HEK293 (cell line): ENCODE measurements around the gene LAMA5.

Experiments used
- KLF7 ChIP-seq: fragments of 450-650 bp; formaldehyde crosslinking; IDR thresholded peaks from 2 replicates; pipeline ENCODE4 v1.5.1; 2016; ENCODE audit warnings: missing biosample characterization, missing genetic modification characterization, borderline replicate concordance
- ZNF239 ChIP-seq: fragments of 450-650 bp; formaldehyde crosslinking; IDR thresholded peaks from 2 replicates; pipeline ENCODE4 v1.5.1; 2016; ENCODE audit warnings: missing biosample characterization, missing genetic modification characterization
- ZNF747 ChIP-seq: fragments of 450-650 bp; formaldehyde crosslinking; IDR thresholded peaks from 2 replicates; pipeline ENCODE4 v1.5.1; 2016; ENCODE audit warnings: missing biosample characterization, missing genetic modification characterization
- TF ChIP-seq, protein P1 (sequence below): fragments of 450-650 bp; formaldehyde crosslinking; IDR thresholded peaks from 2 replicates; pipeline ENCODE4 v1.5.1; 2016; ENCODE audit warnings: missing biosample characterization, missing genetic modification characterization
- TF ChIP-seq, protein P2 (sequence below): fragments of 450-650 bp; formaldehyde crosslinking; IDR thresholded peaks from 2 replicates; pipeline ENCODE4 v1.5.1; 2016; ENCODE audit warnings: missing biosample characterization, missing genetic modification characterization

DNA sequence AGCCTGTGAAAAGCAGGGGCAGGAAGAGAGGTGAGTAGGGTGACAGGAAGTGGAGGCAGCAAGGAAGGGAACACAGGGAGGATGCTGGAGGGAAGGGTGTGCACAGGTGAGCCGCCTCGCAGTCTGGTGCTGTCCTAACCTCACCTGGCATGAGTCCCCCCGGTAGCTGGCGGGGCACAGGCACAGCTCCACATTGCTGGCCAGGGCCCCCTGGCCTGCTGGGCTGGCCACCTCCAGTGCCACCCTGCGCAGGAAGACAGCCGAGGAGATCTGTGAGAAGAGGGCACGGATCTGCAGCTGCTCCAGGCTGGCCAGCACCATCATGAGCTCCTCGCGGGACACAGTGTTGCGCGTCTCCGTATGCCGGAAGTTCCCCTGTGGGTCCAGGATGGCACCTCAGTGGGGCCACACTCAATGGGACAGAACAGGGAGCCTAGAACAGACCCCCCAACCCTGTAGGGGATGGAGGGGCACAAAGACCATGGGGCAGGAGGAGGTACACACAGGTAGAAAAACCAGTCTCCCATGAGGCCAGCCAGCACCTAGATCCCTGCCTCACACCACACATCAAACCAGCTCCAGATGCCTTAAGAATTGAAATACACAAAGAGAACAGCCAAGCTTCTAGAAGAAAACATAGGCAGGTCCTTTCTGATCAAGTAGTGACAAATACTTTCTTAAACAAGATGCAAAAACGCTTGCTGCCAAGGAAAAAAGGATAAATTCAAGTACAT is 41.8 kb downstream of the LAMA5 start:
- TF ChIP-seq, protein P1, sequence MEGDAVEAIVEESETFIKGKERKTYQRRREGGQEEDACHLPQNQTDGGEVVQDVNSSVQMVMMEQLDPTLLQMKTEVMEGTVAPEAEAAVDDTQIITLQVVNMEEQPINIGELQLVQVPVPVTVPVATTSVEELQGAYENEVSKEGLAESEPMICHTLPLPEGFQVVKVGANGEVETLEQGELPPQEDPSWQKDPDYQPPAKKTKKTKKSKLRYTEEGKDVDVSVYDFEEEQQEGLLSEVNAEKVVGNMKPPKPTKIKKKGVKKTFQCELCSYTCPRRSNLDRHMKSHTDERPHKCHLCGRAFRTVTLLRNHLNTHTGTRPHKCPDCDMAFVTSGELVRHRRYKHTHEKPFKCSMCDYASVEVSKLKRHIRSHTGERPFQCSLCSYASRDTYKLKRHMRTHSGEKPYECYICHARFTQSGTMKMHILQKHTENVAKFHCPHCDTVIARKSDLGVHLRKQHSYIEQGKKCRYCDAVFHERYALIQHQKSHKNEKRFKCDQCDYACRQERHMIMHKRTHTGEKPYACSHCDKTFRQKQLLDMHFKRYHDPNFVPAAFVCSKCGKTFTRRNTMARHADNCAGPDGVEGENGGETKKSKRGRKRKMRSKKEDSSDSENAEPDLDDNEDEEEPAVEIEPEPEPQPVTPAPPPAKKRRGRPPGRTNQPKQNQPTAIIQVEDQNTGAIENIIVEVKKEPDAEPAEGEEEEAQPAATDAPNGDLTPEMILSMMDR (tag by site-specific recombination), result no peak
- TF ChIP-seq ZNF239 (tag by site-specific recombination) (no peak), KLF7 (tag by site-specific recombination) (no peak), ZNF747 (tag by site-specific recombination) (no peak)
- TF ChIP-seq, protein P2, sequence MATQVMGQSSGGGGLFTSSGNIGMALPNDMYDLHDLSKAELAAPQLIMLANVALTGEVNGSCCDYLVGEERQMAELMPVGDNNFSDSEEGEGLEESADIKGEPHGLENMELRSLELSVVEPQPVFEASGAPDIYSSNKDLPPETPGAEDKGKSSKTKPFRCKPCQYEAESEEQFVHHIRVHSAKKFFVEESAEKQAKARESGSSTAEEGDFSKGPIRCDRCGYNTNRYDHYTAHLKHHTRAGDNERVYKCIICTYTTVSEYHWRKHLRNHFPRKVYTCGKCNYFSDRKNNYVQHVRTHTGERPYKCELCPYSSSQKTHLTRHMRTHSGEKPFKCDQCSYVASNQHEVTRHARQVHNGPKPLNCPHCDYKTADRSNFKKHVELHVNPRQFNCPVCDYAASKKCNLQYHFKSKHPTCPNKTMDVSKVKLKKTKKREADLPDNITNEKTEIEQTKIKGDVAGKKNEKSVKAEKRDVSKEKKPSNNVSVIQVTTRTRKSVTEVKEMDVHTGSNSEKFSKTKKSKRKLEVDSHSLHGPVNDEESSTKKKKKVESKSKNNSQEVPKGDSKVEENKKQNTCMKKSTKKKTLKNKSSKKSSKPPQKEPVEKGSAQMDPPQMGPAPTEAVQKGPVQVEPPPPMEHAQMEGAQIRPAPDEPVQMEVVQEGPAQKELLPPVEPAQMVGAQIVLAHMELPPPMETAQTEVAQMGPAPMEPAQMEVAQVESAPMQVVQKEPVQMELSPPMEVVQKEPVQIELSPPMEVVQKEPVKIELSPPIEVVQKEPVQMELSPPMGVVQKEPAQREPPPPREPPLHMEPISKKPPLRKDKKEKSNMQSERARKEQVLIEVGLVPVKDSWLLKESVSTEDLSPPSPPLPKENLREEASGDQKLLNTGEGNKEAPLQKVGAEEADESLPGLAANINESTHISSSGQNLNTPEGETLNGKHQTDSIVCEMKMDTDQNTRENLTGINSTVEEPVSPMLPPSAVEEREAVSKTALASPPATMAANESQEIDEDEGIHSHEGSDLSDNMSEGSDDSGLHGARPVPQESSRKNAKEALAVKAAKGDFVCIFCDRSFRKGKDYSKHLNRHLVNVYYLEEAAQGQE (tag by site-specific recombination), result no peak
